Right atrium auricular region (tissue), 2 donors: ENCODE results near the gene TSSK2. TPM values are rescaled to one million over a fixed set of nuclear protein-coding genes. Genes with fewer than 3 reads are reported as not detected.

Experiments used
- DNase-seq: peaks from one replicate; pipeline ENCODE4 v3.0.0-alpha.2; 2019; ENCODE audit warnings: low spot score
- H3K27ac ChIP-seq, 2 donors: fragments of 200-600 bp; sonication (generic); 1 replicate in 1 of 2; 2 replicates in 1 of 2; pipeline ENCODE4 v1.5.1; 2016 to 2019
- H3K27me3 ChIP-seq, 2 donors: fragments of 200-600 bp; sonication (generic); one replicate each; pipeline versions ENCODE4 v1.5.1 to v1.6.0; 2017 to 2019
- H3K36me3 ChIP-seq: fragments of 200-600 bp; sonication (generic); one replicate; pipeline ENCODE4 v1.5.1; 2016
- H3K4me1 ChIP-seq, 2 donors: fragments of 200-600 bp; sonication (generic); one replicate each; pipeline versions ENCODE4 v1.5.1 to v1.6.0; 2017 to 2019
- H3K4me3 ChIP-seq, 2 donors: fragments of 200-600 bp; sonication (generic); 1 replicate in 1 of 2; 2 replicates in 1 of 2; pipeline ENCODE4 v1.5.1; 2017 to 2019; ENCODE audit warnings: mild to moderate bottlenecking in 1 of 2, moderate library complexity in 1 of 2
- H3K9me3 ChIP-seq, 2 donors: fragments of 200-600 bp; sonication (generic); one replicate each; pipeline ENCODE4 v1.5.1; 2019
- CTCF ChIP-seq, 2 donors: fragments of 200-600 bp; sonication (generic); IDR thresholded peaks; one replicate each; pipeline ENCODE4 v1.5.1; 2019; ENCODE audit warnings: antibody characterized with exemption in 2 of 2
- total RNA-seq, 2 donors: library from RNA; depleted of rRNA; stranded (reverse); fragments of >200 nt; gene quantifications; one replicate each; pipeline ENCODE4 v1.1.0, GENCODE V29; 2016

The TSSK2 gene
- total RNA-seq, 2 donors from 2014 or later: not detected

GRCh38 chr22:19168088-19168890, 37.2 kb downstream of the TSSK2 start:
- no peak overlapping the region for H3K4me3 ChIP-seq
- no peak overlapping the region for H3K27ac ChIP-seq
- peaks cover 0 to 4% of the 10 kb centered on the region in 2 donors for H3K27me3 ChIP-seq
- TF ChIP-seq CTCF (IDR thresholded peaks at IDR 0.05): no peak
- H3K4me1 ChIP-seq: peaks cover 0 to 35% of the 10 kb centered on the region in 2 donors
- DNase-seq: no peak
- H3K9me3 ChIP-seq: no peaks in the 10 kb centered on the region
- no peaks in the 10 kb centered on the region for H3K36me3 ChIP-seq

GRCh38 chr22:19169002-19169946, 38.2 kb downstream of the TSSK2 start:
- H3K36me3 ChIP-seq: no peaks in the 10 kb centered on the region
- TF ChIP-seq CTCF (IDR thresholded peaks at IDR 0.05): no peak

GRCh38 chr22:19169947-19170318, 38.8 kb downstream of the TSSK2 start:
- Histone ChIP-seq H3K4me1 (peaks cover 0 to 52% of the 10 kb centered on the region in 2 donors), H3K27ac (no peak overlapping the region), H3K4me3 (peak overlapping the region in 1 of 2 donors; percentile 38), H3K36me3 (no peaks in the 10 kb centered on the region), H3K27me3 (peaks cover 0 to 4% of the 10 kb centered on the region in 2 donors), H3K9me3 (no peaks in the 10 kb centered on the region)
- no peak for TF ChIP-seq CTCF (IDR thresholded peaks at IDR 0.05)
- no peak for DNase-seq

More at GRCh38 chr22:19169002-19169946, 38.2 kb downstream of the TSSK2 start:
- Histone ChIP-seq H3K27ac (no peak overlapping the region), H3K4me1 (peaks cover 0 to 45% of the 10 kb centered on the region in 2 donors), H3K4me3 (peak overlapping the region; percentile 10 to 38), H3K27me3 (peaks cover 0 to 4% of the 10 kb centered on the region in 2 donors), H3K9me3 (no peaks in the 10 kb centered on the region)
- DNase-seq: no peak

- H3K4me1 ChIP-seq: peaks cover 0 to 74% of the 10 kb centered on the region in 2 donors
- no peak for DNase-seq
- peak overlapping the region; percentile 83 to 89 for H3K27ac ChIP-seq
- peak overlapping the region; percentile 99 for H3K4me3 ChIP-seq
- H3K36me3 ChIP-seq: no peaks in the 10 kb centered on the region
- no peak for TF ChIP-seq CTCF (IDR thresholded peaks at IDR 0.05)
- no peaks in the 10 kb centered on the region for H3K9me3 ChIP-seq
- H3K27me3 ChIP-seq: no peaks in the 10 kb centered on the region
These were observed 41.3 kb downstream of the TSSK2 start for GRCh38 chr22:19172213-19173046.
